HG02571 (cell line): ENCODE data around the gene SLC4A7.
A peak's percentile ranks its signal among the peaks of the same experiment; 100 is the strongest.
"Not testable (repeated sequence)": the region's sequence is repeated elsewhere in the genome, so short reads cannot be mapped to it uniquely, and the experiment has no call there.

Experiments
- ATAC-seq: cut with Tn5 transposase; IDR thresholded peaks from one replicate; pipeline ENCODE4 v1.9.1; 2021; ENCODE audit warnings: mild to moderate bottlenecking, moderate library complexity; ENCODE audit not compliant: unreplicated experiment

The SLC4A7 gene

GRCh38 chr3:27484015-27484844 lies at the start of gene SLC4A7:
Gene SLC4A7 (minus strand): TSS chr3:27484384. CDS start chr3:27484126, 258 bp downstream.
- peak; percentile 89 for ATAC-seq

- no peak for ATAC-seq
Measured at GRCh38 chr3:27533261-27533607, 49.0 kb upstream of the SLC4A7 start.

GRCh38 chr3:27532426-27533260 lies 48.5 kb upstream of the SLC4A7 start:
- no peak for ATAC-seq

- ATAC-seq = not testable (repeated sequence)
Measured at GRCh38 chr3:27531193-27531751, 47.1 kb upstream of the SLC4A7 start.

- no peak for ATAC-seq
Measured at GRCh38 chr3:27528791-27529190, 44.6 kb upstream of the SLC4A7 start.

- ATAC-seq = no peak
Measured at GRCh38 chr3:27526614-27527315, 42.6 kb upstream of the SLC4A7 start.

- ATAC-seq = no peak
Measured at GRCh38 chr3:27521872-27522265, 37.7 kb upstream of the SLC4A7 start.

GRCh38 chr3:27521179-27521871 lies 37.1 kb upstream of the SLC4A7 start:
- ATAC-seq = no peak

- no peak for ATAC-seq
Measured at GRCh38 chr3:27511724-27512422, 27.7 kb upstream of the SLC4A7 start.

- no peak for ATAC-seq
Measured at GRCh38 chr3:27509376-27509775, 25.2 kb upstream of the SLC4A7 start.

- no peak for ATAC-seq
Measured at GRCh38 chr3:27508424-27508823, 24.2 kb upstream of the SLC4A7 start.

GRCh38 chr3:27507515-27508266 lies 23.5 kb upstream of the SLC4A7 start:
- no peak for ATAC-seq

GRCh38 chr3:27507111-27507510 lies 22.9 kb upstream of the SLC4A7 start:
- ATAC-seq = no peak

- ATAC-seq = no peak
Measured at GRCh38 chr3:27504749-27505148, 20.6 kb upstream of the SLC4A7 start.

GRCh38 chr3:27503526-27503925 lies 19.3 kb upstream of the SLC4A7 start:
- no peak for ATAC-seq

- ATAC-seq = no peak
Measured at GRCh38 chr3:27501759-27502158, 17.6 kb upstream of the SLC4A7 start.

- ATAC-seq = no peak
Measured at GRCh38 chr3:27500986-27501385, 16.8 kb upstream of the SLC4A7 start.

- ATAC-seq = no peak
Measured at GRCh38 chr3:27500035-27500434, 15.9 kb upstream of the SLC4A7 start.

GRCh38 chr3:27494784-27495183 lies 10.6 kb upstream of the SLC4A7 start:
- no peak for ATAC-seq
